CD4-positive, alpha-beta T cell treated with Interleukin-12 subunit alpha and Interleukin-12 subunit beta, for 1 hour (primary cell): Measurements from ENCODE around the gene KRTAP5-1.

ENCODE experiments used
- DNase-seq: peaks from one replicate; pipeline ENCODE4 v3.0.0-alpha.2; 2020

The KRTAP5-1 gene

GRCh38 chr11:1558775-1559110 lies 26.3 kb downstream of the KRTAP5-1 start:
- no peak for DNase-seq

- DNase-seq, result peak; percentile 10
Measured at GRCh38 chr11:1557904-1558774, 26.9 kb downstream of the KRTAP5-1 start.

- no peak for DNase-seq
Measured at GRCh38 chr11:1557051-1557884, 27.8 kb downstream of the KRTAP5-1 start.

- DNase-seq, result no peak
Measured at GRCh38 chr11:1556278-1556902, 28.7 kb downstream of the KRTAP5-1 start.

- DNase-seq, result no peak
Measured at GRCh38 chr11:1555713-1556153, 29.4 kb downstream of the KRTAP5-1 start.

GRCh38 chr11:1554981-1555712 lies 29.9 kb downstream of the KRTAP5-1 start:
- DNase-seq, result peak; percentile 16

- peak; percentile 12 for DNase-seq
Measured at GRCh38 chr11:1553808-1554594, 31.1 kb downstream of the KRTAP5-1 start.

GRCh38 chr11:1549338-1550330 lies 35.4 kb downstream of the KRTAP5-1 start:
- no peak for DNase-seq

- DNase-seq, result no peak
Measured at GRCh38 chr11:1548221-1549070, 36.6 kb downstream of the KRTAP5-1 start.

- DNase-seq, result no peak
Measured at GRCh38 chr11:1547467-1548098, 37.5 kb downstream of the KRTAP5-1 start.

- peak; percentile 57 for DNase-seq
Measured at GRCh38 chr11:1546536-1547466, 38.3 kb downstream of the KRTAP5-1 start.

- DNase-seq, result no peak
Measured at GRCh38 chr11:1546077-1546535, 39.0 kb downstream of the KRTAP5-1 start.

GRCh38 chr11:1545432-1545831 lies 39.7 kb downstream of the KRTAP5-1 start:
- DNase-seq, result no peak

- no peak for DNase-seq
Measured at GRCh38 chr11:1544536-1544935, 40.5 kb downstream of the KRTAP5-1 start.

GRCh38 chr11:1543606-1544263 lies 41.3 kb downstream of the KRTAP5-1 start:
- DNase-seq, result no peak

GRCh38 chr11:1542267-1542666 lies 42.8 kb downstream of the KRTAP5-1 start:
- DNase-seq, result no peak
